NCI-H2227 (cell line): ENCODE measurements around the gene RNF207.

Source experiments
- DNase-seq: peaks from one replicate; lab custom pipeline; 2025; ENCODE audit not compliant: unreplicated experiment; lab: John Stamatoyannopoulos, UW

Gene RNF207

DNA sequence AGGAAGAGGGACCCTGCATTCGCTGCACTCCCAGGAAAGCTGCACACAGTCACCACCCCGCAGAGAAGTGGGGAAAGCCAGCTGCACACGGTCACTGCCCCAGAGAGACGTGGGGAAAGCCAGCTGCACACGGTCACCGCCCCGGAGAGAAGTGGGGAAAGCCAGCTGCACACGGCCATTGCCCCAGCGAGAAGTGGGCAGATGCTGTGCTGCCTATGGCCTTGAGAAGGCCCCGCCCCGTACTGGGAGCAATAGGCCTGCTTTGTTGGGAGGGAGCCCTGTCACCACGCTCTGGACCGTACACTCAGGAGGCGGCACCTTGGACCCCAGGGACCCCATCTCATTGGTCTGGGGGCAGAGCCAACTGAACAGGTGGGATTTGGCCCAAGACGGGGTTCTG lies 59.2 kb downstream of the RNF207 start:
- no peak for DNase-seq

DNA sequence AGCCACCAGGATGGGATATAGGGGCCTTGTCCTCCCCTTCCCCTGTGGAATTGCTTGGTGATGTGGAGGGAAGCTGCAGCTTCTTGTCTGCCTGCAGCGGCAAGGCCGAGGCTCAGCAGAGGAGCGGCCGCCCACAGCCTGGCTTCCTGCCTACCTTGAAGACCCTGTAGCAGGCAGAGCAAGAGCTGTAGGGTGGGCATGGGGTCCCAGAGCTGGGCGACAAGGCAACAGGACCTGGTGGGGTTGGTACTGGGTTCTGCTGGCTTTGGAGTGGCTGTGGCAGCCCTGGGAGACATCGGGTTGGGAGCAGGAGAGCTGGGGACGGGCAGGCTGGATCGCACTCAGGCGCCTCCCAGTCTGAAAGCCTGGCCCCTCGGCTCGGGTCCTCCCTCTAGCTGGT lies 60.7 kb downstream of the RNF207 start:
- DNase-seq, result no peak

DNA sequence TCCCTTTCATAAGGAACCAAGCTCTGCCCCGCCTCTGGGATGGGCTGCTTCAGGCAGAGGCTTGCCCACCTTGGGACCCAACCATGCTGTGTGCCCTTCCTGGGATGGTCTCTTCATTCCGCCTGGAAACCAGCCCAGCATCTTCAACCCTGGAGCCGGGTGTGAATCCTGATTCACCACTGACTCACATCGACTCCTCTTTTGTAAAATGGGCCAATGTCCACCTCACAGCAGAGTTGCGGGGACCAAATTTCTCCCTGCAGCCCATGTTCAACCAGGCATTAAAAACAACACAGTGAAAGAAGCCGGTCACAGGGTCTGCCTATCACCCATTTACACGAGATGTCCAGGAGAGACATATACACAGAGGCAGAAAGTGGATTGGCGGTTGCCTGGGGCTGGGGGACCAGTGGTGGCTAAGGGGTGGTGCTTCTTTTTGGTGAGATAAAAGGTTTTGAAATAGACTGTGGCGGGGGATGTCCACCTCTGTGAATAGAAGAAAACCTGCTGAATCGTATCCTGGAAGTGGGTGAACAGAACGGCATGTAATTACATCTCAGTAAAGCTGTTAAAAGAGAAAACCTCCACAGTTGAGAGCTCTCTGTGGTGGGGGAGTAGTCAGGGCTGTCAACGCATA lies 61.9 kb downstream of the RNF207 start:
- DNase-seq, result peak; percentile 27

DNA sequence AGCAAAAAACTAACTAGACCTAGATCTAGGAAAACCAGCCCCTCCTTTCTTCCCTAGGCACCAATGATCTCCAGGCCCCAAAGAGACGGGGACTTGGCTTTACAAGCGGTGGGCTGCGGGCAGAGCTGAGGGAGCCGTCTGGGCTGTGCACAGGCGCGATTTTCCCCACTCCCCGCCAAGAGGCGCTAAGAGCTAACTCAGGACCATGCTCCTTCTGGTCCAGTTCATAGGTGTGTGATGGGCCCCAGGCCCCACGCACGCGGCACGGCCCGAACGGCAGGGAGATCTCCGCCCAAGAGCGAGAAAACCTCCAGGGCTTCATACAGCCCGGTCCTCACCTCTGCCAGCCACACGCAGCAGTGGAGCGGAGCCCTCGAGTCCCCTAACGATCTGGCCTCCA lies 62.5 kb downstream of the RNF207 start:
- DNase-seq, result no peak

DNA sequence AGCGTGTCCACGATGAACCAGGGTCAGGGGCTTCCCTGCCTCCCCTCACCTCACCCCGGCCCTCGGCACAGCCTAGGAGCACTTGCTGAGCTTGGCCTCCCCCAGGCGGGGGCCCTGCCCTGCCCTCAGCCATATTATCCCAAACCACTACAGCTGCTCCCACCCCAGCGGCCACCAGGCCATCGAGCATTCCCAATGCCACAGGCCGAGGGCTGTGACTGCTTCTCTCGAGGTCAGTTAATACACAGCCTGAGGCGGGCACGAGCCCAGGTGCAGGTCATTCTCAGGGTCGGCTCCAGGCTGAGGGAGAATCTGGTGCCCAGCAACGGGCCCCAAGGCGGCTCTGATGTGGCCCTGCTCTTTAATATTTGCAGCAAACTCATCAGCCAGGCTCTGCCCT lies 63.4 kb downstream of the RNF207 start:
- DNase-seq, result no peak

DNA sequence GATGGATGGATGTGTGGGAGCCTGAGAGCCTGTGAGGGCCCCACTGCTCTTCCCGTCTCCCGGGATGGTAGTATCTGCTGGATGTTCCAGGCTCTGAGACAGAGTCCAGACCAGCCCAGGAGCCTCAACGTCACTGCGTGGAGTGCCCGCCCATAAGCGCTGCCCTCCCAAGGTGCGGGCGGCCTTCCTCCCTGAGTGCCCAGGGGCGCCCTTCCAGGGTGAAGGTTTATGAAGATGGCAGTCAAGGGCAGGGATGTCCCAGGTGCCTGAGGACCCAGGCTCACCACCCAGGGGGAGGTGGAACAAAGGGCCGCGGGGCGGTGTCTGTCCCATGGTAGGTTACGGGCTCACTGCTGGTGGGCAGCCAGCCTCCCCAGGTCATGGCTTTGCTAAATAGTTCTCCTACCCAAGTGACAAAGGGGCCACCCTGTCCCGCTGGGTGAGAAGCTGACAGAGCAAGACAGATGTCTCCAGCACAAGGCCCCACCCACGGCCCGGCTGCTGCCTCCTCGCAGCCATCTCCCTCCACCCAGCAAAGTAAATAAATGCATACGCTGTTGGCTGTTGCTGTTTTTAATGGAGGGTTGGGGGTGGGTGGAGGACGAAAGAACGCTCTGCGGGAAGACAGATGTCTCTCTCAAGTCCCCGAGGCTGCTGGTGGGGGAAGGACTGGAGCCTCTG lies 63.9 kb downstream of the RNF207 start:
- peak; percentile 74 for DNase-seq

DNA sequence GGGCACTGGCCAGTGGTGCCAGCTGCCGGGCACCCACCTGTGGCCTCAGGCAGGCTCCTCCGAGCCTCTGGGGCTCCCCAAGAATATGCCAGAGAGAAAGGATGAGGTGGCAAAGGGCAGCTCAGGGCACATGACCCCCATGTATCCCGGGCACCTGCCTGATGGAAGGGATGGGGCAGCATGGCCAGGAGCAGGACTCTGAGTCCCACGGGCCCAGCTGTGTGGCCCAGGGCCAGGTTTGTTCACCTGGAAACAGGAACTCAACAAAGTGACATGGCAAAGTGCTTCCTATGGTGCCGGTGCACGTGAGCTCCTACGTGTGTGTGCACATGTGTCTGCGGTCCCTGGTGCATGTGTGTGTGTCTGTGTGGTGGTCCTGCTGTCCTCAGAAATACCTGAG lies 64.5 kb downstream of the RNF207 start:
- no peak for DNase-seq
